PC-9 (cell line): Measurements from ENCODE around the gene TH. TPM values are rescaled to one million over a fixed set of nuclear protein-coding genes. Genes with fewer than 3 reads are reported as not detected.

Experiments used
- BruUV-seq: library from RNA; stranded (reverse); fragments of 400-500 nt; replicated peaks from 2 replicates; lab custom pipeline; 2021; lab: Mats Ljungman, UMichigan
- CTCF ChIA-PET: fragments of 300-600 bp; sonication (Branson Sonifier 250); formaldehyde crosslinking; loops from one replicate; lab custom pipeline; 2022; ENCODE audit warnings: antibody characterized with exemption; lab: Charles Lee
- POLR2A ChIA-PET: fragments of 300-600 bp; sonication (Branson Sonifier 250); formaldehyde crosslinking; loops from one replicate; lab custom pipeline; 2022; ENCODE audit warnings: antibody characterized with exemption; ENCODE audit not compliant: unreplicated experiment; lab: Charles Lee
- DNase-seq, 2 experiments: peaks; one replicate each; pipeline versions ENCODE4 v3.0.0 to v3.0.0-alpha.2; 2015 to 2022; ENCODE audit warnings: mixed read lengths in 1 of 2
- H2AFZ ChIP-seq: fragments of 200-600 bp; sonication (generic); 2 replicates; pipeline ENCODE4 v1.8.1; 2017; ENCODE audit warnings: antibody characterized with exemption
- H3F3A ChIP-seq: fragments of 200-600 bp; sonication (generic); 2 replicates; pipeline ENCODE4 v1.8.1; 2017; ENCODE audit warnings: antibody characterized with exemption, mild to moderate bottlenecking, low read depth; ENCODE audit not compliant: insufficient read depth
- H3K27ac ChIP-seq: fragments of 200-600 bp; sonication (generic); 2 replicates; pipeline ENCODE4 v1.6.1; 2016; ENCODE audit warnings: mixed run types
- H3K27me3 ChIP-seq: fragments of 200-600 bp; sonication (generic); 2 replicates; pipeline ENCODE4 v1.6.1; 2016; ENCODE audit warnings: low read depth, mixed run types; ENCODE audit not compliant: insufficient read depth
- H3K36me3 ChIP-seq: fragments of 200-600 bp; sonication (generic); 2 replicates; pipeline ENCODE4 v1.6.1; 2016; ENCODE audit warnings: low read depth, mixed run types
- H3K4me1 ChIP-seq: fragments of 200-600 bp; sonication (generic); replicated peaks from 2 replicates; pipeline ENCODE4 v1.6.1; 2016; ENCODE audit warnings: mixed run types; ENCODE audit not compliant: insufficient read depth
- H3K4me2 ChIP-seq: fragments of 200-600 bp; sonication (generic); 2 replicates; pipeline ENCODE4 v1.6.1; 2017; ENCODE audit warnings: mixed run types
- H3K4me3 ChIP-seq: fragments of 200-600 bp; sonication (generic); 2 replicates; pipeline ENCODE4 v1.6.1; 2016; ENCODE audit warnings: mixed run types
- H3K79me2 ChIP-seq: fragments of 200-600 bp; sonication (generic); 2 replicates; pipeline ENCODE4 v1.6.1; 2017; ENCODE audit warnings: low read depth, mixed run types
- H3K9me2 ChIP-seq: fragments of 200-600 bp; sonication (generic); 2 replicates; pipeline ENCODE4 v1.8.1; 2017; ENCODE audit warnings: mild to moderate bottlenecking; ENCODE audit not compliant: insufficient read depth
- H3K9me3 ChIP-seq: fragments of 200-600 bp; sonication (generic); 2 replicates; pipeline ENCODE4 v1.8.1; 2016; ENCODE audit warnings: low read depth; ENCODE audit not compliant: insufficient read depth
- H4K20me1 ChIP-seq: fragments of 200-600 bp; sonication (generic); 2 replicates; pipeline ENCODE4 v1.8.1; 2017; ENCODE audit not compliant: insufficient read depth
- CTCF ChIP-seq: fragments of 200-600 bp; sonication (generic); conservative IDR thresholded peaks from 2 replicates; pipeline ENCODE4 v1.6.1; 2017; ENCODE audit warnings: mixed run types, antibody characterized with exemption, mild to moderate bottlenecking, moderate library complexity
- EZH2 ChIP-seq: fragments of 200-600 bp; sonication (generic); IDR thresholded peaks from 2 replicates; pipeline ENCODE4 v1.8.0; 2017; ENCODE audit warnings: antibody characterized with exemption, low read depth
- intact Hi-C: fragments of 100-400 bp; cut with micrococcal nuclease; formaldehyde crosslinking; loops from one replicate; pipeline ENCODE4 v1.10.0; 2022; ENCODE audit not compliant: unreplicated experiment
- total RNA-seq: library from RNA; stranded (reverse); gene quantifications from 2 replicates; pipeline ENCODE4 v1.2.3, GENCODE V29; 2021

The TH gene
- total RNA-seq, 1 experiment from 2014 or later = 2.2 TPM

GRCh38 chr11:2205214-2205720, 33.7 kb upstream of the TH start:
- POLR2A ChIA-PET = no interaction called here
- Histone ChIP-seq H4K20me1 (no peaks in the 10 kb centered on the region), H3K27me3 (no peaks in the 10 kb centered on the region), H3K4me2 (no peak overlapping the region), H3K4me1 (peaks cover 23% of the 10 kb centered on the region), H3F3A (no peaks in the 10 kb centered on the region), H3K4me3 (no peak overlapping the region), H3K9me2 (no peaks in the 10 kb centered on the region), H3K9me3 (no peaks in the 10 kb centered on the region), H2AFZ (no peak overlapping the region), H3K36me3 (no peaks in the 10 kb centered on the region), H3K27ac (no peak overlapping the region), H3K79me2 (no peaks in the 10 kb centered on the region)
- no peak for DNase-seq
- CTCF ChIA-PET = no interaction called here
- no TSS peak for BruUV-seq
- no peak for TF ChIP-seq CTCF
- TF ChIP-seq EZH2 = no peak
- intact Hi-C loops = no loop called here

- H4K20me1 ChIP-seq = no peaks in the 10 kb centered on the region
- BruUV-seq = no TSS peak
- ChIA-PET CTCF (no interaction called here), POLR2A (no interaction called here)
- DNase-seq = no peak
- no peak overlapping the region for H3K4me2 ChIP-seq
- no peak overlapping the region for H2AFZ ChIP-seq
- H3F3A ChIP-seq = no peaks in the 10 kb centered on the region
- no peaks in the 10 kb centered on the region for H3K36me3 ChIP-seq
- H3K4me1 ChIP-seq = peaks cover 23% of the 10 kb centered on the region
- intact Hi-C loops = no loop called here
- no peaks in the 10 kb centered on the region for H3K9me2 ChIP-seq
- no peak overlapping the region for H3K27ac ChIP-seq
- no peaks in the 10 kb centered on the region for H3K79me2 ChIP-seq
- no peaks in the 10 kb centered on the region for H3K9me3 ChIP-seq
- no peaks in the 10 kb centered on the region for H3K27me3 ChIP-seq
- no peak overlapping the region for H3K4me3 ChIP-seq
- TF ChIP-seq CTCF (no peak), EZH2 (no peak)
Observed at GRCh38 chr11:2204361-2205213, 33.0 kb upstream of the TH start.

- H3K9me3 ChIP-seq = no peaks in the 10 kb centered on the region
- ChIA-PET CTCF (no interaction called here), POLR2A (no interaction called here)
- no peak overlapping the region for H3K4me2 ChIP-seq
- no peaks in the 10 kb centered on the region for H3F3A ChIP-seq
- no peaks in the 10 kb centered on the region for H3K36me3 ChIP-seq
- intact Hi-C loops = loop anchor here (2.0 kb wide), 1 partner anchor 65 kb away; no protein-coding TSS in a partner anchor
- H3K27me3 ChIP-seq = no peaks in the 10 kb centered on the region
- no peak for DNase-seq
- no peaks in the 10 kb centered on the region for H3K9me2 ChIP-seq
- H3K79me2 ChIP-seq = no peaks in the 10 kb centered on the region
- H4K20me1 ChIP-seq = no peaks in the 10 kb centered on the region
- TF ChIP-seq CTCF = no peak
- TF ChIP-seq EZH2 = no peak
- no peak overlapping the region for H3K27ac ChIP-seq
- no peak overlapping the region for H2AFZ ChIP-seq
- H3K4me3 ChIP-seq = no peak overlapping the region
- H3K4me1 ChIP-seq = peaks cover 23% of the 10 kb centered on the region
- BruUV-seq = no TSS peak
Observed at GRCh38 chr11:2203440-2204259, 32.0 kb upstream of the TH start.
